H1 (cell line): Measurements from ENCODE around the gene KRTAP10-8.
"Not testable (repeated sequence)": the region's sequence is repeated elsewhere in the genome, so short reads cannot be mapped to it uniquely, and the experiment has no call there.

Experiments
- CTCF ChIP-seq, 3 experiments: IDR thresholded peaks; 1 replicate in 2 of 3; 2 replicates in 1 of 3; pipeline versions ENCODE4 v1.5.1 to v1.6.1; 2011; ENCODE audit warnings: low read length in 3 of 3, mild to moderate bottlenecking in 3 of 3, inconsistent platforms in 2 of 3, low read depth in 1 of 3, moderate library complexity in 1 of 3; ENCODE audit not compliant: insufficient read depth in 1 of 3; ENCODE audit errors: control extremely low read depth in 1 of 3
- HDAC2 ChIP-seq, 2 experiments: fragments of 300-600 bp in 1 of 2; sonication (generic) in 1 of 2; IDR thresholded peaks; 2 replicates each; pipeline ENCODE4 v1.6.1; 2011 to 2012; ENCODE audit warnings: low read depth in 2 of 2, low read length in 2 of 2, mild to moderate bottlenecking in 2 of 2, moderate library complexity in 2 of 2, borderline replicate concordance in 1 of 2, inconsistent platforms in 1 of 2
- NRF1 ChIP-seq: IDR thresholded peaks from 2 replicates; pipeline ENCODE4 v1.6.1; 2011; ENCODE audit warnings: mild to moderate bottlenecking, low read depth, low read length, improper control_type of control experiment
- RXRA ChIP-seq: IDR thresholded peaks from 2 replicates; pipeline ENCODE4 v1.6.1; 2011; ENCODE audit warnings: low read depth, mild to moderate bottlenecking, low read length, moderate library complexity; ENCODE audit not compliant: insufficient read depth

- TF ChIP-seq NRF1; RXRA; CTCF (IDR thresholded peaks at IDR 0.05; ENCODE audit: control extremely low read depth in 1 of 3, insufficient read depth in 1 of 3, low read depth in 1 of 3, low read length in 3 of 3); HDAC2 (IDR thresholded peaks at IDR 0.05; ENCODE audit: borderline replicate concordance in 1 of 2, low read depth in 2 of 2, low read length in 2 of 2): not testable (repeated sequence)
Measured at GRCh38 chr21:44661567-44661966, 49.7 kb downstream of the KRTAP10-8 start.
